HPDE6-E6E7 (cell line): Measurements from ENCODE around the gene SFTPA1.
"Not testable (repeated sequence)": the region's sequence is repeated elsewhere in the genome, so short reads cannot be mapped to it uniquely, and the experiment has no call there.

Experiments used
- DNase-seq: peaks from one replicate; pipeline ENCODE4 v3.0.0; 2011; ENCODE audit warnings: missing footprints; ENCODE audit errors: extremely low spot score

SFTPA1 gene

DNA sequence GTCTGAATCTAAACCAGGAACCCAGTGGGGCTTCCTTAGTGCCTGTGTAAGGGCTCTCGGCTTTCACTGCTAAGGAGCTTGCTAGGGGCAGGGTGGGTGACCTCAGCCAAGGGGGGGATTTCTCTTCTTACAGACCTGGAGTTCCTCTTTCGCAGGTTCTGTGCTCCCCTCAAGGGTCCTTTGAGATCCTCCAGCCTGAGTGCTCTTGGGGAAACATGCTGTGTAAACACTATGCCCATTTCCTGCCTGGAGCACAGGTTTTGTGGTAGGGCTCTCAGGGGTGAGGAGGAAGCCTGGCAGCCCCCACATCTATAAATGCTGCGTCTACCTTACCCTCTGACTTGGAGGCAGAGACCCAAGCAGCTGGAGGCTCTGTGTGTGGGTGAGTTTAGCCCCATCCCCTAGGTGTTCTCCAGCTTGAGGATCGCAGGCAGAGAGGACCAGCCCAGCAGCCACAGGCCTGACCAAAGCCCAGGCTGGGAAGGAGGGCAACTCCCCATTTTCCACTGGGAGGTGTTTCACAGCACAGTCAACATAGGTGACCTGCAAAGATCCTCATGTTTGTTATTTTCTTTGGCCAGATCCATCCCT is at the start of gene SFTPA1:
TSS of gene SFTPA1 (plus strand) at position 339 of the 591 bp plus-strand sequence. CDS start 887 bp downstream, outside the sequence.
- no peak for DNase-seq

DNA sequence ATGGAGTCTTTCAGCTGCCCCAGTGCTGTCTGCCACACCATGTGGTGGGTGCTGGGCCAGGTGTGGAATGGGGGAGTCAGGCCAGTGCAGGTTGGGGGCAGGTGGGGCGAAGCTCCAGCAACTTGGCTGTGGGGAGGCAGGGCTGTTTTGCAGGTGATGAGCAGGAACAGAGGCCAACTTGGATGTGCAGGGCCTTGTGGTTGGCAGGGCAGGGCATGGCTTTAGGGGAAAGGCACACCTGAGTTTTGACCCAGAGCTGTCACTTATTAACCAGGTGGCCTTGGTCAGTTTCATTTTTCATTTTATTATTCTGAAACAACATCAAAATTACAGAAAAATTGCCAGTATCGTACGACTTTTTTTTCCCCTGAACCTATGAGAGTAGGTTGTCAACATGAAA is 49.5 kb upstream of the SFTPA1 start:
- DNase-seq = no peak

DNA sequence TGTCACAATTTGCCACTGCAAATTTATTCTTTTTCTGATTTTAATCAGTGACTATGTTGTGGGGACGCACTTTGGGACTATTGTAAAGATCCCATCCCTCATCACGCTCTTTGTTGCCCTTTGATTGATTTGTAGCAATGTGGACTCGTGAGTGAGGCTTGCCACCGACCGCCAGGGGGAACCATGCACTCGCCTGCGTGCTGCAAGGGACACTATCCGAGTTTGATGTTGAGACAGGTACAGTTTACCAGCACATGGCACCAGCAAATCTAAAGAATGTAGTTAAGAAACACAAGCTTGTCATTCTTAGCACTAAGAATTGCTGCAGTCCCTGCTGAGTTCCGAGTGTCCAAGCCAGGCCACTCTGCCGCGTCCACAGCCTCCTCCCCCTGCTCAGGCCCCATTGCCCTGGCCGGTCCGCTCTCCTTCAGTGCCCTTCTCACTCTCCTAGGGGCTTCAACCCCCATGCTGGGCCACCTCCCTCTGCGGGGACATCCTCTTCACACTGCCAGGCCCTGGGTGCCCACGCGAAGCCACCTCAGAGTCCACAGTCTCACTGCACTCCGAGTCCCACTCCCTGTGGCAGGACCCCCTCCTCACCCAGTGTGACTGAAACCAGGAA is 48.5 kb upstream of the SFTPA1 start:
- peak; percentile 52 for DNase-seq

DNA sequence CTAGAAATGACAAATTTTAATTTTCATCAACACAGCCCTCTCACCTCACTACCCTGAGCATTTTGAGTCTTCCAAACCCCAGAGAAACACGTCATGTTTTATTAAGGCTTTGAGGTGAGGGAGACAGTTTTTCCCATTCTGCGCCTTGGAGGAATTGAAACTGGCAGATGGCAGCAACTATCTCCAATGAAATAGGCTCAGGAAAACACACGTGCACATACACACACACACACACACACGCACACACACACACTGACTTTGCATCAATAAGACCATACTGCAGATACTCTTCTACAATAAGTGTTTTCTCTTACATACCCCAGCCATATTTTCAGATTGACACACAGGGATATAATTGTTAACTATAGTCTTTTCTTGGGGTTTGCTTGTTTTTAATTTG is 47.3 kb upstream of the SFTPA1 start:
- no peak for DNase-seq

DNA sequence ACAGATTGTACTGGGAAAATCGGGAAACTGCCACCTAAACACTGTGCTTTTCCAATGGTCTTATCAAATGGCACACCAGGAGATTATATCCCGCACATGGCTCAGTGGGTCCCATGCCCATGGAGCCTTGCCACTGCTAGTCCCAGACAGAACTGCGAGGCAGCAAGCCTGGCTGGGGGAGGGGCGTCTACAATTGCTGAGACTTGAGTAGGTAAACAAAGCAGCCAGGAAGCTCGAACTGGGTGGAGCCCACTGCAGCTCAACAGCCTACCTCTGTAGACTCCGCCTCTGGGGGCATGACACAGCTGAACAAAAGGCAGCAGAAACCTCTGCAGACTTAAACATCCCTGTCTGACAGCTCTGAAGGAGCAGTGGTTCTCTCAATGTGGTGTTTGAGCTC is 40.1 kb upstream of the SFTPA1 start:
- DNase-seq = not testable (repeated sequence)

DNA sequence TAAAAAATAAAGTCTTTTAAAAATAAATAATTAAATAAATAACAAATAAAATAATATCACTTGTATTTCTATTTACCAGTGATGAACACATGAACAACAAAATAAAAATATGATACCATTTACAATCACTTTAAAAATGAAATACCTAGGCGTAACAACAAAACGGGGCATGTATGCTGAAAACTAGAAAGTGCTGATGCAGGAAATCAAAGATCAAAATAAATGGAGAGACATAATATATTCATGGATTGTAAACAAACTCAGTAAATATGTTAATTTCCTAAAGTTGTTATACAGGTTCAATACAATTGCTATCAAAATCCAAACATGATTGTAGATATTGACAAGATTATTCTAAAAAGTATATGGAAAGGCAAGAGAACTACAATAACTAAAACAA is 31.4 kb upstream of the SFTPA1 start:
- no peak for DNase-seq

DNA sequence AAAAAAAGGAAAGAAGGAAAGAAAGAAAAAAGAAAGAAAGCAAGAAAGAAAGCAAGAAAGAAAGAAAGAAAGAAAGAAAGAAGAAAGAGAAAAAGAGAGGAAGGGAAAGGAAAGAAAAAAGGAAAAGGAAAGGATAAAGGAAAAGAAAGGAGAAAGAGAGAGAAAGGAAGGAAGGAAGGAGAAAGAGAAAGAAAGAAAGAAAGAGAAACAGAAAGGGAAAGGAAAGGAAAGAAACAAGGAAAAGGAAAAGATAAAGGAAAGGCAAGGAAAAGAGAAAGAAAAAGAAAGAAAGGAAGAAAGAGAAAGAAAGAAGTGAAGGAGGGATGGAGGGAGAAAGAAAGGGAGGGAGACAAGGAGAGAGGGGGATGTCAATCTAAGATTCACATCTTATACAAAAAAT is 29.7 kb upstream of the SFTPA1 start:
- DNase-seq = no peak

DNA sequence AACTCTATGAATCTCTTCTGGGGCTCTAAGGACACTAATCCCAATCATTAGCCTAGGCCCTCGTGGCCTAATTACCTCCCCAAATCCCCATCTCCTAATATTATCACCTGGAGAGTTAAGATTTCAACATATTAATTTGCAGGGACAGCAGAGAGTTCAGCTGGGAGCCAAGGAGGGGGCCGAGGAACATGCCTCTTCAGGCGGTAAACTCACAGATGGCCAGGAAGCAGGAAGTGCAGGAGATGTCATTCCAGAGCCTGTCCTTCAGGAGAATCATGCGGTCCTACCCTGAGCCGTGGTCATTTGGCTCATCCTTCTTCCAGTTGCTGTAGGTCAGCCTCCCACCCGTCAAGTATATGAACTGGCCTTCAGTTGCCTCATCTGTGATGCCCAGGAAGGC is 28.6 kb upstream of the SFTPA1 start:
- no peak for DNase-seq

DNA sequence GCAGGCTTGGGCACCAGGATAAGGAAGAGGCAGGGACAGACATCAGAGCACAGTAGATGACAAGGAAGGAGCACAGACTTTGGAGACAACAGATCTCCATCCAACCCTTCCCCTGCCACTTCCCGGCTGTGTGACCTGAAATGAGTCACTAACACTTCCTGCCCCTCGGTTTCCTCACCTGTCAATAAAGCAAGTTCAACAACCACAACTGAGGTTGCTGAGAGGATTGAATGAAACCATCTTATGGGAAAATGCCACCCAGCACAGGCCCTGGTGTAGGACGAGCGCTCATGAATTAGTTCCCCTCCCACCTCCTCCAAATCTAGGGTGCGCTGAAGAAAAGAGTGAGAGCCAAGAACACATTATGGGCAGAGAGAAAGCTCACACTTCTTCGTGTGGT is 27.8 kb upstream of the SFTPA1 start:
- not testable (repeated sequence) for DNase-seq

DNA sequence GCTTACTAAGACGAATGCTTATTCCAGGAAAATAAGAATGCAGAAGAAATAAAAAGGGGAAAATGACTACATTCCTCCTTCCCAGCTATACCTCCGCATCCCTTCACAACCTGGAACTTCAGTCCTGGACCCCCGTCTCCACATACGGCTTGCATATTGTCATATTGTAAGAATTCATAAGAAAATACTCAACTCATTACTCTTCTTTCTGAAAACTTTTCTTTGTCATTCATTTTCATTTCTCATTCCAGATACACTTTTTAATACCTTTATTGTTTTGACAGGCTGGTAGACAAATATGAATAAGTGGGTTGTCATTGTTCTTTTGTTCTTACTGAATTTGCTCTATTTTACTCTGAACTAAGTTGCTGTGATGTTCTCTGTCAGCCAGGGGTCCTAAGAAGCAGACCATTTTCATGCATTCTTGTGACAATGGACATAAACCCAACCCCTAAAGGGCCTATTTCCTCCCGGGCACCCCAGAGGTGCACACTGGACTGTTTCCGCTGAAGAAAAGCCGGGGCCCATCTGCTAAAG is 27.2 kb upstream of the SFTPA1 start:
- no peak for DNase-seq

DNA sequence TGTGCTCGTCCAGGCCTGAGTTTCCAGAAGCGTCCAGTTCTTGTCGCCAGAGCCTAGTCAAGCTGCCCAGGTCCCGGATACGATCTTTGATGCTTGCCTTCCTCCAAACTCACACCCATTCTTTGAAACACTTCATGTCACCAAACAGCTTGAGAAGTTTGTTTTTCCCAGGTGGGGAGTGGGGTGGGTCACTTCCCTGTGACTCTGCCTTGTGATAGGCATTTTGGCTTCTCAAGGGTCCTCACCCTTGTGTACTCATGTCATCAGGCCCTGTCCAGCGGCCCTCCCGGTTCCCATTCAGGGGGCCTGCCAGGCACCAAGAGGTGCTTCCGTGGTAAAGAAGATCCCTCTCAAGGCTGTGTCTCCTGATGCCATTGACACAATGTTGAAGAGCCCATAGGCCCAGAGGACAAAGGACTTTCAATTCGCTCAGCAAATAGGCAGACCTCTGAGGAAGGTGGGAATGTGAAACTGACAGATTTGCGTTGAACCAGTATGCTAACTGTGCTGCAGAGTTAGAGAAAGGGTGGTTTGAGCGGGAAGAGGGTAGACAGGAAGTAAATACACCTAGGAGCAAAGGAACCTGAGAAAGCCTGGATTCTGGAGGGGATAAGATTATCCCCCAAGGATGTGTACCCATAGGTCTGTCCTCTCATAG is 24.7 kb upstream of the SFTPA1 start:
- DNase-seq = no peak

DNA sequence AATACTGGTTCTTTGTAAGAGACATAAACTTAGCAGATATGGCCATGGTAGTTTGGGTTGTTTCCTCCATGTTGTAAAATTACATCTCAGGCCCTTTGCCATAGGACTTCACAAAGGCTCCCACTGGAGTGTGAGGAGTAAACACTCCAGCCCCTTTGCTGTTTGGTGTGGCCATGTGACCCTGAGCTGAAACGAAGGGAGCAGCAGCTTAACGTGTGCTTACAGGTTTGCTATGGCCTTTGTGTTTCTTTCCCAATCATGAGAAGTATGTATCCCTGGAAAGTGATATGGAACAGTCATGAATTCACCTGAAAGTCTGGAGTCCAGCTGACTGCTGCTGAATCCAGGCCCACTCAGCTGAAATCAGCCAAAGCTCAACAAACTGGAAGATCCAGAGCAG is 23.8 kb upstream of the SFTPA1 start:
- DNase-seq = no peak

DNA sequence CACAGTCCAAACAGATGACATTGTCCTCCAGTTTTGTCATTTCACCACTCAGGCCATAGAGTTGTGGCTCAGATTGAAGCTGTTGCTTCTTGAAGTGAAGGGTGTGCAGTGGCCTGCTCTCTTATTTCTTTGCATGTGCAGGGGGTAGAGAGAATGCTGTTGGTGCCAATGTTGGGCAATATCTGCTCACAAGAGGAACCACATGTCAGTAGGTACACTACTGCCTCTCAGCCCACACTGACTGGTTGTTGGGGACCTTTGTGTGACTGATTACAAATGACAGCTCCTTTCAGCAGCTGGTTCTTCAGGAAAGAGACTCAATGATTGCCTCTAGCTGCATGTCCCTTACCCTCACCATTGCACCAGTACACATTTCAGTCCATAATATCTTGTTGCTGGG is 21.9 kb upstream of the SFTPA1 start:
- no peak for DNase-seq

DNA sequence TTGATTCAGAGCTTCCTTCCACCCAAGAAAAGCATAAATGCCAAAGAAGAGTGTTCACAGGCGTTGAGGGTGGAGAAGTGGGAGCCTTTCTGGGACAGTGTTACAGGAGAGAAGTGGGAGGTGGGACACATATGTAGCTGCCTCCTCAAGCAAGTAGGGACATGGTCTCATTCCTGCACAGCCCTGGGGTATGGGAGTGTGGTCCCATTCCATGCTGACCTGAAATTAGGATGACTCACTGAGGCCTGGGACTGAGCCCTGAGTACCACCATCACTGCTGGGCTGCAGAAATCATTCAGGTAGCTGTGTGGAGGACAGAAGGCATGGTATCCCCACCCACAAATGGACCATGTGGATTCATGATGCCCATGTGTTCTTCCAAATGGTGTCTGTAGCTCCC is 17.4 kb upstream of the SFTPA1 start:
- DNase-seq = no peak

DNA sequence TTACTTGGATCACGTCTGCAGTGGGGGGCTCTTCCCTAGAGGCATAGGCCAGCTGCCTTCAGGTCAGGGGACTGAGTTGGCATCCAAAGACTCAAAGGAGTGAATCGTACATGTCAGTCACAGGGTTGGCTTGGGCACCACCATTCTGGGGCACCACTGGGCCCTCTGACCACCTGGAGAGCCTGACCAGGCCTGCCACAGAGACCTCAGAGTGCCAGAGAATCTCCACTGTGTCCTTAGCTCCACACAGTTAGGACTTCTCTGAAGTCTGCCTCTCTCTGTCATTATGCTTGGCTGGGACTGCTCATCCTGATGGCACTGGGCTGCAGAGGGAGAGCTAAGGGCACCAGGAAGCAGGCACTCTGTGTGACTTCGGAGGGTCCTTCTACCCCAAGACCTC is 16.2 kb upstream of the SFTPA1 start:
- not testable (repeated sequence) for DNase-seq

DNA sequence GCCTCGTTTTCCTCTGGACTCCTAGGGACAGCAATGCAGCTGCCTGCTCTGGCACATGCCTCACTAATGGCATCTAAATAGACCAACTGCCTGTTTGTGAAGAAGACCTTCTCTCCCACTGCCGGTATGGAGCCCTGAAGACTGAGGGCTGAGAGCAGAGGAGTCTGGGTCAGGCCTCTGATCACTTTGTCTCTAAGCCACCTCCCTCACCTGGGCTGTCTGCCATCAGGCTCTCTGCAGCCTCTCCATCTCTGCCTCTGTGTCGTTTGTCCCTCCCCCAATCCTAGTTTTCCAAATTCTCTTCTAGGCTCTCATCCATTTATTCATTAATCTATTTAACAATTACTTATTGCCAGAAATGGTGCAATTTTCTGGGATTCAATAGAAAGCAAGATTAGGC is 15.2 kb upstream of the SFTPA1 start:
- DNase-seq = no peak

DNA sequence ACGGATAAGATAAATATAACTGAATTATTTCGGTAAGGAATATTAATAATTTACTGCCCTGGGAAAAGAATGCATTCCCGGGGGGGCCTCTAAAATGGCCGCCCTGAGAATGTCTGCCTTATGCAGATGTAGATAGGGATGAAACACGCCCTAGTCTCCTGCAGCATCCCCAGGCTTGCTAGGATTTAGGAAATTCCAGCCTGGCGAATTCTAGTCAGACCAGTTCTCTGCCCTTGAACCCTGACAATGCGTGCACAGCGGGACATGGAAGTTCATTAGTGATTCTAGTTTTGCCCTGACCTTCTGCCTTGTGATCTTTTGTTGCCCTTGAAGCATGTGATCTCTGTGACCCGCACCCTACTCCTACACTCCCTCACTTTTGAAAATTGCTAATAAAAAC is 11.1 kb upstream of the SFTPA1 start:
- not testable (repeated sequence) for DNase-seq

DNA sequence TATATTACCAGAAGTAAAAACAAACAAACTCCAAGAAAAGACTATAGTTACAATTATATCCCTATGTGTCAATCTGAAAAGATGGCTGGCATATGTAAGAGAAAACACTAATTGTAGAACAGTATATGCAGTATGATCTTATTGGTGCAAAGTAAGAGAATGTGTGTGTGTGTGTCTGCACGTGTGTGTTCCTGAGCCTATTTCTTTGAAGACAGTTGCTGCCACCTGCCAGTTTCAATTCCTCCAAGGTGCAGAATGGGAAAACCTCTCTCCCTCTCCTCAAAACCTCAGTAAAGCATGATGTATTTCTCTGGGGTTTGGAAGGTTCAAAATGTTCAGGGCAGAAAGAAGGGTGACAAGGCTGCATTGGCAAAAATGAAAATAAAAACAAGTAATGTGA is 8.8 kb upstream of the SFTPA1 start:
- DNase-seq = no peak

DNA sequence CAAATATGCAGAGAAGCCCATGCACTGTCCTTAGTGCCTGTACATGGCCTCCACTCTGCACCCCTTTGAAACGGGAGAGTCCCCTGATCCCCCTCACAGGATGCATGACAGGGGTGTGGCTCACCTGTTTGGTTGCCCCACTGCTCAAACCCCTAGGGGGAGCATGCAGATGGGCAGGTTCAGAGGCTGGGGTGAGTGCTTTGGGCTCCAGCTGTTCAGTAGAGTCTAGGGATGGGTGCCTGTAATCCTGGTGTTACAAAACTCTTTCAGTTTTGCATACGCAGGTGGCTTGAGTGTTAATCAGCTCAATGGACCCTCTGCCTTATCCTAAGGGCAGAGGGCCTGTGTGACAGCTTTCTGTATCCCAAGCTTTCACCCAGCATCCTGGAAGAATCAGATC is 7.8 kb upstream of the SFTPA1 start:
- no peak for DNase-seq

DNA sequence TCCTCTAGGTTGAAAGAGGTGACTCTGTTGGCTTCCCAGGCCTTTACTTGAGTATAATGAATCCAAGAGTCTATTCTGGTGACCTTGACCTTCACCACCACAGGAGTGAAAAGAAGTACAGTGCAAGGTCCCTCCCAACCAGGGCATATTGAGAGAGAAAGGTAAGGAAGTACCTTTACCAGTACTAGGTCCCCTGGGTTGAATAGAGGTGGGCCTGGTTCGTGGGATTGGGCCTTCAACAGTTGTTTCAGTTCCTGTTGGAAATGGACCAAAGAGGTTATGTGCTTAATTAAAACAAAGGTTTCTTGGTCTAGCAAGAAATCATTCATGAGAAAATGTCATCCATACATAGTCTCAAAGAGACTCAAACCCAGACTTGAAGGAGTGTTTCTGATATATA is 6.4 kb upstream of the SFTPA1 start:
- DNase-seq = no peak

DNA sequence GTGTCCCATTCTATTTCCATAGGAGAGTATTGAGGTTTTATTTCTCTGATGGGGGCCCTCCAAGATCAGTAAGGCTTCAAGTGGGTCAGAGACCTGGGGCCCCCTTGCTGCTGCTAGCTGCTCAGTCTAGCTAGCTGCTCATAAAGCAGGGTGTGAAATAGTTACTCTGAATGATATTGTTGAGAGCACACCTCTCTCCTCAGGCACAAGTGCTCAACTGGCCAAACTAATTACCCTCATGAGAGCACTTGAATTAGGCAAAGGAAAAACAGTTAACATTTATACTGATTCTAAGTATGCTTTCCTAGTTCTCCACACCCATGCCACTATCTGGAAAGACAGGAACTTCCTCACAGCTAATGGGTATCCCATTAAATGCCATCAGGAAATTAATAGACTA is 5.4 kb upstream of the SFTPA1 start:
- no peak for DNase-seq

DNA sequence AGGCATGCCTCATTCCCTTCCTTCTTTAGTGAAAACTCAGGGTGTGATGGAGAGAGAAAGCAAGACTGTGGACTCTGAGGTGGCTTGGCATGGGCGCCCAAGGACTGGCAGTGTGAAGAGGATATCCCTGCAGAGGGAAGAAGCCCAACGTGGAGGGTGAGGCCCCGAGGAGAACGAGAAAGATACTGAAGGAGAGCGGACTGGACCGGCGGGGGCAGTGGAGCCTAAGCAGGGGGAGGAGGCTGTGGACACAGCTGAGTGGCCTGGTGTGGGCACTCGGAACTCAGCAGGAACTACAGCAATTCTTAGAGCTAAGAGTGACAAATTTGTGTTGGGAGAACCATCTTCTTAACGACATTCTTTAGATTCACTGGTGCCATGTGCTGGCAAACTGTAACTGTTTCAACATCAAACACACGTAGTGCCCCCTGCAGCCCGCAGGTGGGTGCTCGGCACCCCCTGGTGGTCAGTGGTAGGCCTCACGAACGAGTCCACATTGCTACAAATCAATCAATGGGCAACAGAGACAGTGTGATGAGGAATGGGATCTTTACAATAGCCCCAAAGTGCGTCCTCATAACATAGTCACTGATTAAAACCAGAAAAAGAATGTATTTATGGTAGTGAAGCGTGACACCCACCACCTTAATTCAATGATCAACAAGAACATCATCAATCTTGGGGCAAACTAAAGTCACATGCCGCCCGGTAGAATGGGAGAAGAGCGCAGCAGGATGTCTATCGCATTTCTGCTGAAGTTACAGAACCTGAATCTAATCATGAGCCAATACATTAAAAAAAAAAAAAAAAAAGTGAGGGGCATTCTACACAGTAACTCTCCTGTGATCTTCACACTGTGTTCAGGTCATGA is 2.0 kb upstream of the SFTPA1 start:
- no peak for DNase-seq
